GM19397 (cell line): ENCODE data around the gene THOC6.

Experiments
- ATAC-seq: cut with Tn5 transposase; IDR thresholded peaks from one replicate; pipeline ENCODE4 v1.9.1; 2021; ENCODE audit warnings: mild to moderate bottlenecking, moderate library complexity; ENCODE audit not compliant: unreplicated experiment

Gene THOC6

DNA sequence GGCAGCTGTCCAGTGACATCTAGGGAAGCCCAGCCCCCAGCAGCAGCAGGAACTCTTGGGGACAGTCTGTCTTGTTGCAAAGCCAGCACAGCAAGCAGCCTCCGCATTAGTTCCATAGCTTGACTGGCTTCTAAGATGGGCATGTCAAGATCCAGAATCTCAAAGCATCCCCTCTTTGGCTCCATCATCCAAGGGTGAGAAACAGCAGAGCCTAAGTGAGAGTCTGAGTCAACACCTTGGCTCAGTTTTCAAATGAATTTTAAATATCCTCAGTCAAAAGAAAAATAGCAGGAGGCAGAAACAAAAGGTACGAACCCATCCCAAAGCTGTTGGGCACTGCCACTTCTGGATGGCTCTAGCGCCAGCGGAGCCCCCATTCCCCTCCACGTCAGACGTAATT, 8.9 kb upstream of the THOC6 start:
- no peak for ATAC-seq

DNA sequence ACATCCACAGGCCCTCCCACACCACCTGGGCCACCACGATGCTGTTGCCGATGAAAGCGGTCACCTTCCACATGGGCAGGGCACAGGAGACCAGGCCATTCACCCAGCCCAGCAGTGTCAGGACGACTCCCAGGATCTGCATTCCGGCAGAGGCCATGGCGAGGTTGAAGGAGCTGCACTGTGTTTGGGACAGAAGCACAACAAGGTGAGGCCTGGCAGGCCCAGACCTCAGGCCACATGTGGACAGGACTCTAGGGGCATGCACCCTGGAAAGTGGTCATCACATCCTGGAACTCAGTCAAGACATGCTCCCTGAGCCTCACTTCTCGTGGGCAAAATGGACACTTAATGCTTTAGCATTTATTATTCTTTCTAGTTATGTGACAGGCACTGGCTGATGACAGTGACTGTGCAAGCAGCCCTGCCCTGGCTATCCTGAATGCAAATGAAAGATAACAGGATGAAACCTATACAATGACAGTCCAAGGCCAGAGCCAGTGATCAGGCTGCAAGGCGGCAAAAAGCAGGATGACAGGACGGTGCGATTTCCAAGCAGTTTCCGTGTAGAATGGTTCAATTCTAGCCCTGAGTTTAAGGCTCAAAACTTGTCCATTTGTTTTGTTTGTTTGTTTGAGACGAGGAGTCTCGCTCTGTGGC, 7.8 kb upstream of the THOC6 start:
- ATAC-seq: no peak

DNA sequence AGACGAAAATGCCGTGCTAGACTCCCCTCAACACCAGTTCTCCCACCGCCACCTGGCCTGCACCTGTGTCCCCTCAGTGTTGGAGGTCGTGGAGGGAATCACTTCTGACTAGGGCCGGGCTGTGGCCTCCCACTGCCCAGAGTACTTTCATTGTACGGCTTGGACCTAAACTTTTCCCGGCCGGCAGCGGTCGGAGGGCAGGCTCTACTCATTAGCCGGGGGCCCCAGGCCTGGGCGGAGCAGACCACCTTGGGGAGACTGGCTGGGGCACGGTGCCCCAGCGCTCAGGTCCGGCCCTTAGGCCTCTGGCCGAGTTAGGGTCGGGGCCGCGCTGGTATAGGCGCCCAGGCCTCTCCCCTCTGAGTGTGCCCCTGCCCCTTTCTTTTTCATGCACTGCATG, 6.5 kb upstream of the THOC6 start:
- ATAC-seq: no peak

DNA sequence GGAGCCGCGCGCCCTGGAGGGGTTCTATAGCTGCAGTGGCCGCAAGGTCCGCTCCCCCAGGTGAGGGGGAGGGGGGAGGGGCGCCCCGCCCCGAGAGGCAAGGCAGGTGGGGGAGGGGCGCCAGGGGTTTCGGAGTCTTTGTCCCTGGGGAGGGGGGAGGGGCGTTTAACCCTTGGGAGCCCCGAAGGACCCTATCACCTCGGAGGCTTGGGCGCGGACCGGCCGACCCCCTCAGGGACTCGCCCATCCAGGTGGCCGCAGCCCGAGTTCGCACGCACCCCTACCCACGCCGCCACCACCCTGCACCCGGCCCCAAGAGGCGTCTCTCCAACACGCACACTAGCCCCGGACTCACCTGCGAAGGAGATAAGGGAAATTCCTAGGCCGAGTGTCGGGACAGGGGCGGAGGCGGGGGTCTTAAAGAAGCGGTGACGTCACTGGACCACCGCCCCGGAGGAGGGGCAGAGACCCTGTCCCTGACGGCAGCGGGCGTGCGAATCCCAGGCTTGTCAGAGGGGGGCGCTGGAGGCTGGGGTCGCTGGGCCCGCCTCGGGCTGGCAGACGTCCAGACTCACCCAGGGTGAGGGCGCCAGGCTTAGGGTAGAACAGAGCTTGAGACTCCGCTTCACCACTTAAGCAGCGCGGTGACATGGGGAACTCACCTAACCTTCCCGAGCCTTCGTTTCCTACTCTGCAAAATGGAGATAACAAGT, 5.9 kb upstream of the THOC6 start, which contains the start of gene CLDN6:
CLDN6 (minus strand) TSS at position 390 of the 713 bp plus-strand sequence. CDS start 2,162 bp downstream, outside the sequence.
- no peak for ATAC-seq

DNA sequence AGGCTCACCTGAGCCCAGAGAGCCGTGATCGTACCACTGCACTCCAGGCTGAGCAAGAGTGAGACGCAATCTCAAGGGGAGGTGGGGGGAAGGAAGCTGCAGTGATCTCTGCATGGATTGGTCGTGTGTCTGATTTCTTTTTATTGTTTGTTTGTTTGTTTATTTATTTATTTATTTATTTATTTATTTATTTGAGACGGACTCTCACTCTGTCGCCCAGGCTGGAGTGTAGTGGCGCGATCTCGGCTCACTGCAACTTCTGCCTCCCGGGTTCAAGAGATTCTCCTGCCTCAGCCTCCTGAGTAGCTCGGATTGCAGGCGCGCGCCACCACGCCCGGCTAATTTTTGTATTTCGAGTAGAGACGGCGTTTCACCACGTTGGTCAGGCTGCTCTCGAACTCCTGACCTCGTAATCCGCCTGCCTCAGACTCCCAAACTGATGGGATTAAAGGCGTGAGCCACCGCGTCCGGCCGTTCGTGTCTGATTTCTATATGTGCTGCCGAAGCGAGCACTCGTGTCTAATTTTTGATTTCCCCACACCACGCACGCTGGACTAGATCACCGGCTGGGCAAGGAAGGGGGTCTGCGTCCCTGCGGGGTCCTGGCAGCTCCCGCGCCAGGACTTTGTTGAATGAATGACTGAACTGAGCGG, 4.1 kb upstream of the THOC6 start:
- no peak for ATAC-seq

DNA sequence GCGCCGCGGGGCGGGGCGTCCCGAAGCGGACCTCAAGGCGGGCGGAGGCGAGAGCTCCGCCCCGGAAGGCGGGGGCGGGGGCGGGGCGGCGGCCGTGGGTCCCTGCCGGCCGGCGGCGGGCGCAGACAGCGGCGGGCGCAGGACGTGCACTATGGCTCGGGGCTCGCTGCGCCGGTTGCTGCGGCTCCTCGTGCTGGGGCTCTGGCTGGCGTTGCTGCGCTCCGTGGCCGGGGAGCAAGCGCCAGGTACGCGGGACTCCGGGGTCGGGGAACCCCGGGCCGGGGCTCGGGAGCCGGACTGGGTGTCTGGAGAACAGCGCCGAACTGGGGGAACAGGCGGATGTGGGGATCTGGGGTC, 3.6 kb upstream of the THOC6 start, which contains the start of gene TNFRSF12A:
TNFRSF12A (plus strand) TSS at position 122 of the 357 bp plus-strand sequence; CDS start at position 152, 30 bp downstream.
- peak; percentile 26 for ATAC-seq

DNA sequence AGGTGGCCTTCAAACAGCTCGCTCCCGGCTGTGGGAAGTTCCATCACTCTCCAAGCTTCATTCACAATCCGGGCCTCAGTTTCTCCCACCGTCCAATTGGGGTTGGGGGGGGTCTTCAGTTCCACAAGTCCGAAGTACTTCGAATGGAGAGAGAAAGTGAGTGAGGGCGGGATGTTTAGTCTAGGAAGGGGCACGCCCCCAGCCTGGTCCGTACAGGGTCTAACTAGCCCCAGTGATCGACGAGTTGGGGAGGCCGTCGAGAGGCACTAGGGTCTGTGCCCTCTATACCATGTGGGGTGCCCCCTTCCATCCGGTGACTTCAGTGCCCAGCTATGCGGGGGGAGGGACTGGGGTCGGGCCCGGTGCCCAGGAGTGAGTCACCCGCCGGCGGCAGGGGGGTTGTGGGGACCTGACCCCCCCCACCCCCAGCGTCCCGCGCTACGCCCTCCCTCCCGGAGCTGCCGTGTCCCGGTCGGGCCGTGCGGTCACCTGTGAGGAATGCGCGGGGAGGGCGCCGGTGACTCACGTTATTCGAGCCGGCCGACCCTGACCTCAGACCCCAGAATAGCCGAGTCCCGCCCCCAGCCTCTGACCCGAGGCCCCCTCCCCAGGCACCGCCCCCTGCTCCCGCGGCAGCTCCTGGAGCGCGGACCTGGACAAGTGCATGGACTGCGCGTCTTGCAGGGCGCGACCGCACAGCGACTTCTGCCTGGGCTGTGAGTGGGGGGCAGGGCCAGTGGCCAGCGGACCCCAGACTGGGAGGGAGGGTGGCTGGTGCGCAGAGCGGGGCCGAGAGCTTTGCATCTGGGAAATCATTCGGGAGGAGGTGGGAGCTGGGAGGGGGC, 3.0 kb upstream of the THOC6 start:
- ATAC-seq: no peak

DNA sequence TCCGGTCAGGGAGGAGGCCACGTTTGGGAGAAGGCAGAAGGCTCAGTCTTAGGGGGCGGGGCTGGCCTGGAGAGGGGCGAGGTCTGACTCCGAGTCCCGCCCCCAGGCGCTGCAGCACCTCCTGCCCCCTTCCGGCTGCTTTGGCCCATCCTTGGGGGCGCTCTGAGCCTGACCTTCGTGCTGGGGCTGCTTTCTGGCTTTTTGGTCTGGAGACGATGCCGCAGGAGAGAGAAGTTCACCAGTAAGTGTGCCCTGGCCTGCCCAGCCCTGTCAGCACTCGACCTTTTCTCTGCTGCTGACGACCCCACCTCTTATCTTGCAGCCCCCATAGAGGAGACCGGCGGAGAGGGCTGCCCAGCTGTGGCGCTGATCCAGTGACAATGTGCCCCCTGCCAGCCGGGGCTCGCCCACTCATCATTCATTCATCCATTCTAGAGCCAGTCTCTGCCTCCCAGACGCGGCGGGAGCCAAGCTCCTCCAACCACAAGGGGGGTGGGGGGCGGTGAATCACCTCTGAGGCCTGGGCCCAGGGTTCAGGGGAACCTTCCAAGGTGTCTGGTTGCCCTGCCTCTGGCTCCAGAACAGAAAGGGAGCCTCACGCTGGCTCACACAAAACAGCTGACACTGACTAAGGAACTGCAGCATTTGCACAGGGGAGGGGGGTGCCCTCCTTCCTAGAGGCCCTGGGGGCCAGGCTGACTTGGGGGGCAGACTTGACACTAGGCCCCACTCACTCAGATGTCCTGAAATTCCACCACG, 2.2 kb upstream of the THOC6 start:
- ATAC-seq: no peak

DNA sequence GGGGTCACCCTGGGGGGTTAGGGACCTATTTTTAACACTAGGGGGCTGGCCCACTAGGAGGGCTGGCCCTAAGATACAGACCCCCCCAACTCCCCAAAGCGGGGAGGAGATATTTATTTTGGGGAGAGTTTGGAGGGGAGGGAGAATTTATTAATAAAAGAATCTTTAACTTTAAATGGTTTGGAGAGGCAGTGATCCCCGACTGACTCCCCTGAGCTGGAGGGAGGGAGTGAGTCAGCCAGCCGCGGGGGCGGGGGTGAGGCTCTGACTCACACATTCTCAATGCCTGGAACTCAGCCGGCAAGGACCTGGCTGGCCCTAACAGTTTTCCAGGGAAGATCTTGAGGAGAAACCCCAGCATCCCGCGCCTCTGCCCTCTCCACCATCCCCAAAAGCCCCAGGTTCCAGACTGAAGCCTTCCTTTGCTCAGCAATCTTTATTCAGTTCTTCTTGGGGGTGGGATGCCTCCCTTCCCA, 1.6 kb upstream of the THOC6 start:
- no peak for ATAC-seq

DNA sequence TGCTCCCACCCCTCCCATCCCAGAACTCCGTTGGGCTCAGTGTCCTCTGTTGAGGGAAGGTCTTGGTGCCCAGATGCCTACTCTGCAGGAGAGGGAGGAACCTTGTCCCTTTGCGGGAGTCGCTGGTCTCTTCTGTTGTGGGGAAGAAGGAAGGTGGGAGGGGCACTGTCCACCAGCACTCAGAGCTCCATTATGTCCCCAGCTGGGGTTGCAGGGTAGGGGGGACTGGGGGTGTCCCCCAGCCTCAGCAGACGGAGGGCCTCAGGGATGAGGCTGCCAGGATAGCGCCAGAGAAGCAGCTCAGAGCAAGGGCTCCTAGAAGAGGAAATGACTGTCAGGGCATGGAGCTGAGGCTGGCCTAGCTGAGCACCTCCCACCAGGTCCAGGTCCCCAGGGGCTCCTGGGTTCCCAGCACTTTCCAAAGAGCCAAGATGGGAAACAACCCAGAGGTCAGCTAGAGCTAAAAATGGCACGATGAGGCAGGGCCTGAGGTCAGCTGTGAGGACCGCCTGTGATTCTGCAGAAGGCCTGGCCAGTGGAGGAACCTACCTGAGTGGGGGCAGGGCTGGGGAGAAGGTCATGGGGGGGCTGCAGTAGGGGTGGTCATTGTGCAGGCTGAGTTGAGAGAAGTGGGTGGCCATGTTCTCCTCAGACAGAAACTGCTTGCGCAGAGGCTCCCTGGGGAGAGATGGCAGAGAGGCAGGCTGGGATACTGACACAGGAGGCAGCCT, 986 bp upstream of the THOC6 start:
- ATAC-seq: no peak

DNA sequence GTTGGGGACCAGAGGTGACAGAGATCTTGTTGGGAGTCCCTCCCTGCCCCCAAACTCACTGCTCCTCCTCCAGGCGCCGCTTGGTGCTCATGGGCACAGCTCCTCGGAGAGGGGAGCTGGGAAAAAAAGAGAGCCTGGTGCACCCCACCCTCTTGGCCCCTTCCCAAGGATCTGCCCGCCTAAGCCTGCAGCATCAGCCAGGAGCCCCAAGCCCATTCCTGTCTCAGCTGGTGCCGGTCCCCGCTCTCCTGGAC, 493 bp upstream of the THOC6 start:
- ATAC-seq: no peak

DNA sequence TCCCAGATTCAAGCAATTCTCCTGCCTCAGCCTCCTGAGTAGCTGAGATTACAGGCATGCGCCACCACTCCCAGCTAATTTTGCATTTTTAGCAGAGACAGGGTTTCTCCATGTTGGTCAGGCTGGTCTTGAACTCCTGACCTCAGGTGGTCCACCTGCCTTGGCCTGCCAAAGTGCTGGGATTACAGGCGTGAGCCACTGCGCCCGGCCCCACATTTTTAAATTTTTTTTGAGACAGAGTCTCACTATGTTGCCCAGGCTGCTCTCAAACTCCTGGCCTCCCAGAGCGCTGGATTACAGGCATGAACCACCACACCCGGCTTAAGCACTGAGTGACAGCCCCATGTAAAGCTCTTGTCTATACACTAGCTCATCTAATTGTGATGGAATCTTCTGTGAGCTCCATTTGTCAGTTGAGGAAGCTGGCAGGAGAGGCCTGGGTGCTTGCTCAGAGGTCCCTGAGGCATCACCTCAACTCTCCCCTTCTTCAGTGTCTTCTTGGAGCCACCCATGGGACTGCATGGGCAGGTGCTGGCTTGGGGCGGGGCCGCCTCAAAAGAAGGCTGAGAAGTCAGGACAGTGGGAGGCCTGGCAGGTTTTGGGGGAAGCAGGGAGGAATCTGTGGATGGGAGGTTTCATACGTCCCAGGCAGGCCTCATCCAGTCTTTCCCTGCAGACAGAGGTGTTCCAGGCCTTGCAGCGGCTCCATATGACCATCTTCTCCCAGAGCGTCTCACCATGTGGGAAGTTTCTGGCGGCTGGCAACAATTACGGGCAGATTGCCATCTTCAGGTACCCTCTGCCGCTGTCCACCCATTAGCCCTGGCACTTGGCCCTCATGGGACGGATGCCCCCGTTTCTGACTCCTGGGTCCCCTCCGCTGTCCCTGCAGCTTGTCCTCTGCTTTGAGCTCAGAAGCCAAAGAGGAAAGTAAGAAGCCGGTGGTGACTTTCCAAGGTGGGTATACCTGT, 1.5 kb downstream of the THOC6 start:
- ATAC-seq: no peak

DNA sequence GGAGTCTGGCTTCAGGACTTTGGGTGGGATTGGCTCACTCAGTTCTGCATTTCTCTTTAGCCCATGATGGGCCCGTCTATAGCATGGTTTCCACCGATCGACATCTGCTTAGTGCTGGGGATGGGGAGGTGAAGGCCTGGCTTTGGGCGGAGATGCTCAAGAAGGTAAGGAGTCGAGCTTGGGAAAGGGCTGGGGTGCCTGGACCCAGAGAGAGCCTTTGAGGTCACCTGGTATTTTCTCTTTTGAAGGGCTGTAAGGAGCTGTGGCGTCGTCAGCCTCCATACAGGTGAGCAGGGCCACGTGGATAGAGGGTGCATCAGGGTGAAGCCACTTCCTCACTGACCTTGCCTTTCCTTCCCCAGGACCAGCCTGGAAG, 2.2 kb downstream of the THOC6 start:
- no peak for ATAC-seq

DNA sequence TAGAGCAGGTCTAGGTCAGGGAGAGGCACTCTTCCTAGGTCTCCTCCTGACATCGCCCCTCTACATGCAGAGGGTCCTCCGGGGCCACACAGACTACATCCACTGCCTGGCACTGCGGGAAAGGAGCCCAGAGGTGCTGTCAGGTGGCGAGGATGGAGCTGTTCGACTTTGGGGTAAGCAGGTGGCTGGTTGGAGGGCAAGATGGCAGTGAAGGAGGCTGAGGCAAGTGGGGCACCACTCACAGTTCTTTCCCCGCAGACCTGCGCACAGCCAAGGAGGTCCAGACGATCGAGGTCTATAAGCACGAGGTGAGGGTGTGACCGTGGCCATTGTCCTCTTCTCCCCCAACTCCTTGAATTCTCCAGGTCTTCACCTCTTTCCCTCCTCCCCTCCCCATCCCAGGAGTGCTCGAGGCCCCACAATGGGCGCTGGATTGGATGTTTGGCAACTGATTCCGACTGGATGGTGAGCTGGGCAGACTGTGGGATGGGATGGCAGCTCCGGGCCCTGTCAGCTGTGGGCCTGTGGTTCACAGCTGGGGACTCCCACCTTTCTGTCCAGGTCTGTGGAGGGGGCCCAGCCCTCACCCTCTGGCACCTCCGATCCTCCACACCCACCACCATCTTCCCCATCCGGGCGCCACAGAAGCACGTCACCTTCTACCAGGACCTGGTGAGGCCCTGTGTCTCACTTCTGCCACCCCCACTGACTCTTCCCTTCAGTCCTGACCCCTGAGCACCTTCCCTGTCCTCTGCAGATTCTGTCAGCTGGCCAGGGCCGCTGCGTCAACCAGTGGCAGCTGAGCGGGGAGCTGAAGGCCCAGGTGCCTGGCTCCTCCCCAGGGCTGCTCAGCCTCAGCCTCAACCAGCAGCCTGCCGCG, 3.0 kb downstream of the THOC6 start:
- ATAC-seq: no peak

DNA sequence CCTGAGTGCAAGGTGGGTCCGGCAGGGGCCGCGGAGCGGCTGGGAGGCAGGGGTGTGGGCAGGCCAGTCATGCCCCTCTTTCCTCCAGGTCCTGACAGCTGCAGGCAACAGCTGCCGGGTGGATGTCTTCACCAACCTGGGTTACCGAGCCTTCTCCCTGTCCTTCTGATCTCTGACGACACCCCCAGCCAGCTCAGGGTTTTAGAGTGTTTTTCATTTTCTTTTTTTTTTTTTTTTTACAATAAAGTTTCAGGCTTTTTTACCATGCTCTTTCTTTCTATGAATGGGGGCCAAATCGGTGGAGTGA, 3.6 kb downstream of the THOC6 start:
- ATAC-seq: no peak

DNA sequence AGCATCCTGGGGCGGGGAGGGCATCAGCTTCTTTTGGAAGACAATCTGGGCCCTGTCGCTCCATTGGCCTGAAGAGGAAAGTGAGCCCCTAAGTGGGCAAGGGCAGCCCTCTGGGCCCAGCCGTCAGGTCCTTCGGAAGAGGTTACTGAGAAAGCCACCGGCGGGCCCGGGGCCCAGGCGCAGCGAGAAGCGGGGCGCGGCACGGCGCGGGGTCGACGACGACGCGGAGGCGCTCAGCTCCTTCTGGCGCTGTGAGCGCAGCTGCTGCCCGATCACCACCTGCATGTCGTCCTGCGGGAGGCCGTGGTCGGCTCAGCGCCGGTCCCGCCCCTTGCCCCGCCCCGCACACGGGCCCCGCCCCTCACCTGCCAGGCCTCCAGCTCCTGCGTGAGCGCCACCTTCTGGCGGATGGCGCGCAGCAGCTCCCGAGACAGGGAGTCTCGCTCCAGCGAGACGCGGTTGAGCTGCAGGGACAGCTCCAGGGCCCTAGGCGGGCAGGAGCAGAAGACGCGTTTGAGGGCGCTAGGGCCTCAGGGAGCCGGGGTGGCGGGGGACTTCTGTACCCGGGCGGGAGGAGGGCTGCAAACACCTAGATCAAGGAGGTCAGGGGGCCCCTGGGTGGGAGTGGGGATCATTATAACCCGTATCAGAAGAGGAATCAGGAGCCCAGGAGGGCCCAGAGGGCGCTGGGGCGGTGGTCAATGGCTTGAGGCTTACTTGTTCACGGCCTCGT, 4.3 kb downstream of the THOC6 start:
- ATAC-seq: no peak

DNA sequence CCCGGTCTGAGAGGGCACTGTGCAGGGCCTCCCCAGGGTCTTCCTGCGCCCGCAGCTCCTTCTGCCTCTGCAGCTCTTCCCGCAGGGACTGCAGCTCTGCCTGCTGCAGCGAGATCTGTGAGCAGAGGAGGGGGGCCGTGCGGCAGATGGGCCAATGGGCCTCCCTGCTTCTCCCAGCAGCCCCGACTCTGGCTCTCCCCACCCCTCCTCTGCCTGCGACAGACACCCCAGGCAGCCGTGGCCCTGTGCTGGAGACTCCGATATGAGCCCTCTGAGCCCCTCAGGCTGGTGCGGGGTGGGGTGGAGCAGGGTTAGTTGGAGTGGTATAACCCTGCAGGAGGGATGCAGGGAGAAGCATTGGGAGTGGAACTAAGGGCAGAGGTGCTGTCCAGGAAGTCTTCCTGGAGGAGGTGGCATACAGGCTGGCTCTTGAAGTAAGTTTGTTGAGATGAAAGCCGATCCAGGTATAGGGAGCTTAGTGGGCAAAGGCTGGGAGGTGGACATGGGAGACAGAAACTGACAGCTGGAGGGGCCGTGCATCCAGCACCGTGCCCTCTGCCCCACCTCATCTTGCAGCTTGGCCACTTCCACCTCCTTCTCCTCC, 5.0 kb downstream of the THOC6 start:
- no peak for ATAC-seq
